HuH-7.5 (cell line): ENCODE measurements around the gene TBCEL.
A peak's percentile ranks its signal among the peaks of the same experiment; 100 is the strongest.
"Not testable (repeated sequence)": the region's sequence is repeated elsewhere in the genome, so short reads cannot be mapped to it uniquely, and the experiment has no call there.

Experiments
- DNase-seq: peaks from one replicate; pipeline ENCODE4 v3.0.0; 2011; ENCODE audit warnings: low spot score

TBCEL gene

DNA sequence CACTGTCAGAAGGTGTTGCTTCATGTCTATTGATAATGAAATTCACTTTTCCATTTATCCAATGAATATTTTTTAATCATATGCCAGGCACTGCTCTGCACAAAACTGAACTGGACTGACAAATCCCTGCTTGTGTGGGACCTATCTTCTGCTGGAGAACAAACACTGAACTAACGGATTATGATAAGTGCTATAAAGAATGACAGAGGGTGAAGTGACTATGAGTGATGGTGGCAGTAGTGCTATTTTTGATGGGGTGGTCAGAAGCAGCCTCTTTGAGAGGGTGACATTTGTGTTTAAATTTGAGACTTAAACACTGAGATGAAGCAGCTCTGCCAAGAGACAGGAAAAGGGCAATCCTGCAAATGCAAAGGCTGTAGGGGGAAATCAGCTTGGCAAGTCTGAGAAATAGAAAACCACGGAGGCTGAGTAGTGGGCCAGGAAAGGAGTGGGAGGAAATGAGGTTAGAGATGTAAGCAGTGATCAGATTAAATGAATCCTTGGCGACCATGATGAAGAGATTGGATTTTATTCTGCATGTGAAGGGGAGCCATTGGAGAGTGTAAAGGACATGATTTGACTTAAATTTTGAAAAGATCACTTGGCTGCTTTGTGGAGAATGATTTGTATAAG, 6.0 kb downstream of the TBCEL start:
- DNase-seq, result no peak

DNA sequence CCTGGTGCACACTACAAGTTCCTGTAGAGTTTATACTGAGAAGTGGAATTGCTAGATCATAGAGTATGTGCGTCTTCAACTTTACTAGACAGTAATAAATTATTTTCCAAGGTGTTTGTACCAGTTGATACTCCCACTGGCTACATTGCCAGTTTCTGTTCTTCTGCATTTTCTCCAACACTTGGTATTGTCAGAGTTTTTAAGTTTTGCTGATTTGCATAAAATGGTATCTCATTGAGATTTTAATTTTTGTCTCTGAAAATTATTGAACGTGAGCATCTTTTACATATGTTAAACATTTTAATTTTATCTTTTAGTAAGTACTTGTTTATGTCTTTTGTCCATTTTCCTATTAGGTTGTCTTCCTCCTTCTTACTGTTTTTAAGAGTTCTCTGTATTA, 7.3 kb downstream of the TBCEL start:
- no peak for DNase-seq

DNA sequence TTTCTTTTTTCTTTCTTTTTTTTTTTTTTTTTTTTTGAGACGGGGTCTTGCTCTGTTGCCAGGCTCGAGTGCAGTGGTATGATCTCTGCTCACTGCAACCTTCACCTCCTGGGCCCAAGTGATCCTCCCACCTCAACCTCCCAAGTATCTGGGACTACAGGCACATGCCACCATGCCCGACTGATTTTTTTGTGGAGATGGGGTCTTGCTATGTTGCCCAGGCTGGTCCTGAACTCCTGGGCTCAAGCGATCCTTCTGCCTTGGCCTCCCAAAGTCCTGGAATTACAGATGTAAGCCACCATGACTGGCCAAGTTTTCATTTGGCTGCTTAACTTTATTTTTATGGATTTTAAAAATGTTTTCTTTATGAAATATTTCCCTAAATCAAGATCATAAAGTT, 7.7 kb downstream of the TBCEL start:
- DNase-seq, result not testable (repeated sequence)

DNA sequence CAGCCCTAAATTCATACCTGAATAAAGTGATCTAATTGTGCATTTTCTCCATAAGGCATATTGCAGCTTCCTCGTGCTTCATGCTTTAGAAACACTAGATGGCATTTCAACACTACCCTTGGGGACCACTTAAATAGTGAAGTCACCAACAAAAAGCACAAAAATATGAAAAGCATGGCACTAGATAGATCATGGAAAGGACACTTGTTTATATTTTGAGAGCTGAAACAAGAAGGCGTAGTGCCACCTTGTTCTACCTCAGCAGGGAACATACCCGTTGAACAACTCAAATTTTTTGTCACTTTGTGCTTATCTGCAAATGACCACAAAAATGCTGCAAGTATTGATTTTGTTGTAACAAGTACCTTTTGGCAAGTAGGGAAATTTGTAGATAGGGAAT, 8.6 kb downstream of the TBCEL start:
- DNase-seq, result no peak

DNA sequence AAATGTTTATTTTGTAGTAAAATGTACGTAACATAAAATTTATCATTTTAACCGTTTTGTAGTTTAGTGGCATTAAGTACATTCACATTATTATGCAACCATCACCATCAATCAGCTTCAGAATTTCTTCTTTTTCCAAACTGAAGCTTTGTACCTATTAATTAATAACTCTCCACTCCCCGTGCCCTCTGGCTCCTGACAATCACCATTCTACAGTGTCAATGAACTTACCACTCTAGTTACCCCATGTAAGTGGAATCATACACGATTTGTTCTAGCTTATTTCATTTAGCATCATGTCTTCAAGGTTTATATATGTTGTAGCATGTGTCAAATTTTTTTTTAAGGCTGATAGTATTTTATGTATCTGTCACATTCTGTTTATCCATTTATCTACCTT, 9.7 kb downstream of the TBCEL start:
- DNase-seq, result no peak

DNA sequence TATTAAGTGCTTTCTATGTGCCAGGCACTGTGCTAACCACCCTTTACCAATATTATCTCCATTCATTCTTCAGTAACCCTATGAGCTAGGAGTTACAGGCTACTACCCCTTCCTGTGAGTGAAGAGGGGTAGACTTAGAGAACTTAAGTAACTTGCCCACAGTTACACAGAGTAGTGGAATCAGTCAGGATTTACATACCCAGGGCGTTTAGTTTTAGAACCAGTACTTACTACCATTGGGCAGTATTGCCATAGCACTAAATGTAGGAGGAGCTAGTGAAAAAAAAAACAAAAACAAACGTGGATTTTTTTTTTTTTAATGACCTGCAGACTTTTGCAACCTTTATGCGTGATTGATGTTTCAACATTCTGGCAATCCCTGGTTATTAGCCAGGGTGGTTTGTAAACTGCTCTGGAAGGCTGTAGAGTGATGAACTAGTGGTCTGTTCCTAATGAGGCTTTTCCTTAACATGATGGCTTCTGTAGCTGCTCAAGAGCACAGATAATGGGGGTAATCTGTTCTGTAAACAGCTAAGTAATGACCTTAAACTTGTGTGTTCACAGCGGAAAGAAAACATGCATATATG, 11.4 kb downstream of the TBCEL start:
- no peak for DNase-seq

DNA sequence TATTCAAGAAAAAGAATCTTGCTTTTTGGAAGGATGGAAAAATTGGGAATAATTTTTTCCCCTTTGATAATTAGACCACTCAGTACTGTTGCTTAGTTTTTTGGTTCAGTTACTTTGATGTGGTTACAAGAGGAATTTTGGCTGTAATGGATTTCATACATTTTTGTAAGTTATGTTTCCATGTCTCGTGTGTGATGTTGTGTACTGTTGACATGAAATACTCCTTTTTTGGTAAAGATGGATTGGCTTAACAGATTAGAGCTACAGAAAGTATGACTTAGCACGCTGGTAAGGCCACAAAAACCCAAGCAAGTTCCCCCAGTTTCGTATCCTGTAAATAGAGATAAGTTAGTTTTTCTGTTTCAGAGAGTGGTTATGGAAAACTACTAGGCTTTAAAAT, 11.9 kb downstream of the TBCEL start:
- DNase-seq, result no peak

DNA sequence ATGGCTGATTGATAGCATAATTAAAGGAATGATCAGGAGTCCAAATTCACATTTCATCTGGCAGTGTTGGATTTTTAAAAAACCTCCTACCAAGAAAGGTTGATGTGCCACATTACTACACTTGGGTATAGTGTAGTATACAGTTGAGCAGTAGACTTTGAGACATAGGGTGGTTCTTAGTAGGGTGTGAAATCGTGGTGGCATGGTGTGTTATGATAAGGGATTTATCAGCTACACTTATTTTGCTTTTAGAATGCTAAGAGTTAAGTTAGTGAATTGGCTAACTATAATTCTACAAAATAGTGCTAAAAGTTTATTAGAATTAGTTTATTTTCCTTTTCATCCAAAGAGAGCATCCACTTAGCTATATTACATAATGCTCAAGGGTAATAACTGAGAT, 13.1 kb downstream of the TBCEL start:
- DNase-seq, result no peak

DNA sequence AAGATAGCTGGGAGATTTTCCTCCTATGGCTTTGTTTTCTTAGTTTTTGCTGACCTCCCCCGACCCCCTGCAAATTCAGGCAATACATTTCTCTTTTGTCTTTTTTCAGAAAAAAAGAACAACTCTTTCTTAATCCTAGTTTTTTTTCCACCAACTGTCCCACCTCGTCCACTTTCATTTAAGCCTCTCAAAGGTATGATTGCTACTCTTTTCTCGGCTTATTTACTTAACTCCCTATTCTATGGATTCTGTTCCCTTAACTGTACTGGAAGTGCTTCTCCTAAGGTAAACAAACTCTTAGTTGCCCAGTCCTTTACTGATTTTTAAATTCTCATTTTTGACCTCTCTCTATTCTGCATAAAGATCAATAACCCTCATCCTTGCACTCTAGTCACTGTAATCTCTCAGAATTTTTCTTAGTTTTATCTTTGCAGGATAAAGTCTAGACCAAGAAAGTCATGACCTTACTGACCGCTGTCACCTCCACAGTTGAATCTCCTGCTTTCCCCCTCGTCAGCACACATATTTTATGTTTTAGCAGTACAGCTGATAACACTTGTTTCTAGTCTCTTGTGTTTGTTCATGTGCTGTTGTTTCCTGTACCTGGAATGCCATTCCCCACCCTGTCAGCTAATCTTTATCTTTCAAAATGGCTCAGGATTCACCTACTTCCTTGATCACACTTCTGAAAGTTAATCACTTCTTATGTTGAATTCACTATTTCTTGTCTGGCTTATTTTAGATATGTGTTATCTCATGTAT, 14.9 kb downstream of the TBCEL start:
- DNase-seq, result no peak

DNA sequence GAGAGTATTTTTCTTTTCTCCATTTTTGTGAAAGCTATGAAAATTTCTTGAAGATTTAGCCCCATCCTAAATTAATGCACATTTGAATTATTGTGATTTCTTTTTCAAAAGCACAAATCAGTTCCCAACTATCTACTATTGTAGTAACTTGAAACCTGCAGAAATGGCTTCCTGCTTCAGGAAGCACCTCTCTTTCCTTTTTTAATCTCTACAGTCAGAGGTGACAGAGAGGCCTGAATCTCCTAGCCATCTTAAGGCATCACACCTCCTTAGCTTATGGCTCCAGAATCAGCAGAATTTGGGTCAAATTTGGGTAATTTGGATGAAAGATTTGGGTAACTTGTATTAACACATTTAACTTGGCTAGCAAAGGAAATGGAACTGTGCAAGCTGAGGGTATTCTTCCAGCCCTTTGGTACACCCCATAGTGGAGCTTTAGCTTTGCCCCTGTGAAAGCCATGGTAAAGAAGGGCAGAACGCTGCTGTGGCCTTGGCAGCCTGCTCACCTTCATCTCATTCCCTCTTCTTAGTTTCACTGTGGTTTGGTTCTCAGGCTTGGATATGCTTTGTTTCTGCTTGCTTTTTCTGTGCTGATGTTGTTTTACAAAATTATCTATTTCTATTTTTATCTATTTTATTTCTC, 16.2 kb downstream of the TBCEL start:
- DNase-seq, result no peak

DNA sequence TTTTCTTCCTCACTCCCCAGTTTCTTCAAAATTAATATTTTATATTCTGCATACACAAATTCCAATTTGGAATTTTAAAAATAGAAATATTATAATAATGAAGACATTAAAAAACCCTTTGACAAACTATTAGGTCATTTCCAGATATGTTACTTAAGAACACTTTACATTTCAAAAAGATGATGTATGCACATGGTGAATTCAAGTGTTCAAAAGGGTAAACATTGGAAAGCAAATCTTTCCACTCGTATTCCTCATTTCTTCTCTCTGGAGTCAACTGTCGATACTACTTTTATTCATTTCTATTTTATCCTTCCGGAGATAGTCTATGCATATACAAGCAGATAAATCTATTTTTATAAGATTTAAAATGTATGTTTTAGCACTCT, 16.7 kb downstream of the TBCEL start:
- DNase-seq, result no peak

DNA sequence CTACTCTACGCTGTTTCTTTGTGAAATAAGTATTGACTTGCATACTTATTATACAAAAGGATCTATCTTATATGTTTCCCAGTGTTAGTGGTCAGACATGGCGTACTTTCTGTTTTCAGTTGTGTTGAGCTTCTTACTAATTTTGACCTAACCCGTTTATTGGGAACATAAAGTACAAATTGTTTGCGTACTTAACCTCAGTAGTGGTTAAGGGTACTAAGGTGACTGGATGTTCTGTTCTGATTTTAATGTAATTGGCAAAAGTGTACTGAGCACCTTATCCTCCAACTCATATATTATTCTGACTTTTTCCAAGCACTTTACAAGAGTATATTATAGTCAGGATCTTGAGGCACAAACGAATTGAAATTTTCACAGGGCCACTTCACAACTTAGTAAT, 17.2 kb downstream of the TBCEL start:
- no peak for DNase-seq

DNA sequence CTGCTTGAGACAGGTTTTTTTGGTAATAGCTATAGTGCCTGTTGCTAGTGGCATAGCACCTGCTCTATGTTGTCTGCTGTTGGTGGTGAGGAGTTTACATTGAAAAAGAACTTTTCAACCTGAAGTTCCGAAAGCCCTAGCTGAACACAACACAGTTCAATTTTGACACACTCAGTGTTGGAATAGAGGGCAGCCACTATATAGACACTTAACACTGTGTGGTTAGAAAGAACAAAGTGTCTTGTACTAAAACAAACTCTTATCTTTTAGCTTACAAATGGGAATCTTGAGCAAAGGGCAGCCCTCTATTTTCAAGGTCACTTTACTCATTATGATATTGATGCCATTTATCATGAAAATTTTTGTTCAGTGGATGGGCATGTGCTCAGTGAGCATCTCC, 18.4 kb downstream of the TBCEL start:
- DNase-seq, result no peak

DNA sequence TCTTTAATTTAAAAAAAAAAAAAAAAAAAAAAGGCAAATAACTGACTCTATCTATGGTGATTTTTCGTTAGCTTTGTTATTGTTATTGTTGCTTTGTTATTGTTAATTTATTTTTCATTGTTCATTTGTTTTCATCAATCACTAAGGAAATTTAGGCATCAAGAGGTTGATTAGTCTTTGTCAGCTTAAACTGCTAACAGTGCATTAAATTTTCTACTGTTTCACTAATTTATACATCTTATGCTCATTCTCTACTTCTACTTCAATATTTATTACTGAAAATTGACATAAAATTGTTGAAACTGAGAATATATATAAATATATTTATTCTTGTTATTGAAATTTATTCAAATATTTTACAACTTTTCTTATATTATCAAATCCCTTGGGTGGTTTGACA, 24.0 kb downstream of the TBCEL start:
- DNase-seq, result no peak

DNA sequence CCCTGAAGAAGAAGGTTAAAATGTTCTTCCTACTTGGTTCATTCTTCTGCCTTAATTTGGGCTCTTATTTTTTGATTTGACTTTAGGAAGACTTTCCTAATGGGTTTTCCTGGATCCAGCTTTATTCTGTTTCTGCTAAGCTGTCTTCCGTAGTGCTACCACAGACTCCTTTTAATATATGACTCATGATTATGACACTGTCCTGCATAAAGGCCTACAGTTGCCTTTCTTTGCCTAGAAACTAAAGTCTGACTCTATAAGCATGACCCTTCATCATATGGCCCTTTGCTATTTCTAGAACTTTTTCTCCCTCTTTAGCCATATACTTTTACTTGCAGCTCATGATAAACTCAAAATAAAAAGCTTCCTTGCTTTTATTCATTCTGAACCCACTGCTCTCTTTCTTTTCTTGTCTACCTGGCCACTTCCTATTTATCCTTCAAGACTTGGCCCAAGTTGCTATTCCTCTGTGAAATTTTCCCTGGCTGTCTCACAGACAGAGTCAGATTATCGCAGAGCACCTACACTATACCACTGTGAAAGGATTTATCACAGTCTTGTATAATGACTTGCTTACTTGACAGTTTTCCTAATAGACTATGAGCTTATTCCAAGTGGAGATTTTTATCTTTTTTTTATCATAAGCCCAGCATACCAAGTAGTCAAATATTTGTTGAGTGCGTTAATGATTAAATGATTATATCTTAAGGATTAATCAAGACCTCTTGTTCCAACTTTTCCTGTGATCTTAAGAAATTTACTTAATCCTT, 24.7 kb downstream of the TBCEL start:
- no peak for DNase-seq

DNA sequence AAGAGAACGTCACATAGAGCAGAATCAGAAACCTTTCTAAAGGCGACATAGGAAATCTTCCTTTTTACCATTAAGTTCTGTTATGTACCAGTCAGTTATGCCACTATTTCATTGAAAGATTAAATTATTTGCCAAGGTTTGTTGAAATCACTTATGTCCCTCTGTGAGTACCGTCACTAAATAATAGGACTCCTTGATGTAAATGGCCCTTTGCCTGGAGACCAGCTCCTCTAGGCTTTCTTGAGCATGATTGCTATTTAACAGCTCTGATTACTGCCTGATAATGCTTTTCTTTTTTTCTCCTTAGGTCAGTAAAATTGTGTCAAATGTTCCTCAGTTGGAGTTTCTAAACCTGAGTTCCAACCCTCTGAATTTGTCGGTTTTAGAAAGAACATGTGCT, 29.3 kb downstream of the TBCEL start:
- DNase-seq, result no peak

DNA sequence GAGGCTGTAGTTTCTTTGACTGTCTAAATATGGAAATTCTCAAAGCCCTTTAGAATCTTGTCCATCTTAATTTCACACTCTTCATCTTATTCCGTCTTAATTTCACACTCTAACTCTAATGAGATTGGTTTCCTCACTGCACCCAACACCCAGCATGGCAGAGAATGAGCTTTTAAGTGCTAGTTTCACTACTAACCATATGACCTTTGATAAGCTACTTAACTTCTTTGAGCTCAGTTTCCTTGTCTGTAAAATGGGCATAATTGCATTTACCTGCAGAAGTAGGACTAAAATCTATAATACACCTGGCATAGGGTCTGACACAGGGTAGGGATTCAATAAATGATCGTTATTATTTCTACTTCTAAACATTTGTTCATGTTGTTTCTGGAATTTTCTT, 30.4 kb downstream of the TBCEL start:
- no peak for DNase-seq

DNA sequence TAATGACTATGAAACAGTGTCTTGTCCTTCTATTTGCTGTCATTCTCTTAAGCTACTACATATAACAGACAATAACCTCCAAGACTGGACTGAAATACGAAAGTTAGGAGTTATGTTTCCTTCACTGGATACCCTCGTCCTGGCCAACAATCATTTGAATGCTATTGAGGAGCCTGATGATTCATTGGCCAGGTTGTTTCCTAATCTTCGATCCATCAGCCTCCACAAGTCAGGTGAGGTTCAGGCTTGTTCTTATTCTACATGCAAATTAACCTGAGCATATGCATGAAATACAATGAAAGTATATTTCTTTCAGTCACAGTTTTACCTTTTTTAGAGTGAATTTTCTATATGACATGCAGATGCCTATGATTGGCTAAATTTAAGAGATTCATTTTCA, 31.2 kb downstream of the TBCEL start:
- DNase-seq, result no peak

DNA sequence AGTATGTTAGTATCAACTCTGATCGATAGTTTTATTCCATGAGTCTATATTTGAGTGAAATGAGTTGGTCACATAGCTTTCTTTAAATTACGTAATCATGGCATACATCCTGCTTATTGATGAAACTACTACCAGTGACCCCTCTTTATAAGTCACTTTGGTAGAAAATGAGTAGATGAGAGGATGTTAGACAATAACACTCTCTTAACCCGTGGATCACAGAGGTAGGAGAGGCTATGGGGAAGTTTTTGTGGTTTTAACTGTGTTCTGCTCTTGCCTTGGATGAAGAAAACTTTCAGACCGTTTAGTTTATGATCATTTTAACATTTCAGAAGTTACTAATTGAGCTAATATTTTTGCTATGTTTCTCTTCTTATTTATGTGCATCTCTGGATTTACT, 34.0 kb downstream of the TBCEL start:
- DNase-seq, result no peak

DNA sequence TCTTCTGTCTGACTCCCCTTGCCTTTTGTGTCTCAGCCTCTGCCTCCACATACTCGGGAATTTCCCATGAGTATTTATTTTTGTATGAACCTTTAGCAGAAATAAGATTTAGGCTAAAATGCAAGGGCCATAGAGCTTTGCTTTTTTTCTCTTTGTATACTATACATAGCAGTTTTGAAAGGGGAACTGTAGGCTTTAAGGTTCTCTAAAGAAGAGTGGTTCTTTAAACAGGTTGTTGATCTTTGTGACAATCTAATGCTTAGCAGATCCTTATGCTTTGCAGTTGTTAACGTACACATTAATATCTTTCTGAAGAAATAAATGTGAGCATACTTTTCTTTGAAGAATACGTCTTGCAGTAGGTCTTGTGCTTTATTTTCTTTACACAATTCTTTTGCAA, 35.0 kb downstream of the TBCEL start:
- DNase-seq, result no peak

DNA sequence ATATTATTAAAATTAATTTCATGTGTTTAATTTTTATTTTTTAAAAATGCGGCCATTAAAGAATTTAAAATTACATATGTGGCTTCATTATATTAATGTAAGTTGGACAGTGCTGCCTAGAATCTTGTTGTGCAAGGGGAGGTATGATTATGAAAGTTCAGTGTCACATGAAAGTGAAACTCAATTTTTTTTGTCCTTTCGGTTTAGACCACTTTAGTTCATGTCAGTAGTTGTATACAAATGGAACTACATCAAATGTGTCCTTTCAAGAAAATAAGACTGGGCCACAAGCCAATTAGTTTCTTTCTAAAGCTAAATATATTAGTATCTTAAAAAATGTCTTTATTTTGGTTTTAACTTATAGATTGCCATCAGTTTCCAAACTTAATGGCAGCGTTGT, 35.7 kb downstream of the TBCEL start:
- no peak for DNase-seq

DNA sequence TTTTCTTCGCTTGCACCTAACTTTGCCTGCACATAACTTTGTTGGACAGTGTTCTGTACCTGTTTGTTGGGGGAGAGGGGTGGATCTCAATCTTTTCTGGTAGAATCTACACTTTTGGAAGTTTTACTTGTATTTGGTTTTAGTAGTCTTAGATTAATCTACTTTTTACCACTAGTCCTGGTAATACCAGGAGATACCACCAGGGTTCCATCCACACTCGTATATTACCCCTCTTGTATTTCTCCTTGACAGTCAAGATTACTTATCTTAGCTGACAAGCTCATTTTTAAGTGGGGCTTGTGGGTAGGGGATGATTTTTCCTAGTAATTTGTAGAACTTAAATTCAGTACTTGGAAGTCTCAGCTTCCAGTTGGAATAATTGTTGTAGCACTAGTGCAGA, 39.8 kb downstream of the TBCEL start:
- peak; percentile 5 for DNase-seq

DNA sequence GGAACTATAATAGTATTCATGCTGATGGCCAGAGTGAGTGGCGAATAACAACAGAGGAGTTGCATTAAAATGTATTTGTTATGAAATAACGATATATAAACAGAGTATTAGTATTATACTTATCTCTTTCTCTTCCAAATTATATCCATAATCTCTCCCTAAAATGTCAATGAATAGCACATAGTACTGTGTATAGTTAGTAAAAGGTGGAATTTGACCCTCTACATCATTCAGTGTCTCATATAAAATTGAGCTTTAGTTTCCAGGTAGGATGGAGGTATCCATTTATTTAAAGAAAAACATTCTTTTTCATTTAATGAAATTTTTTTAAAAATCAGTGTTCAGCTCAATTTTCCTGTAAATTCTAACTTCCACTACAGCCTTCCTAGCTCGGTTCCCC, 42.7 kb downstream of the TBCEL start:
- no peak for DNase-seq
